NT2/D1 (cell line): ENCODE measurements around the gene COL23A1.

Source experiments
- DNase-seq: peaks from one replicate; pipeline ENCODE4 v3.0.0-alpha.2; 2011; ENCODE audit warnings: low read depth, low spot score
- H3K27me3 ChIP-seq: 2 replicates; pipeline ENCODE4 v1.6.0; 2011; ENCODE audit warnings: mild to moderate bottlenecking; ENCODE audit not compliant: insufficient read length, insufficient read depth
- H3K36me3 ChIP-seq: 2 replicates; pipeline ENCODE4 v1.6.1; 2011; ENCODE audit warnings: mild to moderate bottlenecking, low read length, mixed read lengths; ENCODE audit not compliant: insufficient read depth, insufficient read length
- H3K4me1 ChIP-seq: 2 replicates; pipeline ENCODE4 v1.5.1; 2011; ENCODE audit not compliant: insufficient read depth, insufficient read length
- H3K4me3 ChIP-seq: 2 replicates; pipeline ENCODE4 v1.5.1; 2011; ENCODE audit warnings: low read depth; ENCODE audit not compliant: insufficient read length
- H3K9ac ChIP-seq: 2 replicates; pipeline ENCODE4 v1.6.0; 2011; ENCODE audit warnings: low read depth; ENCODE audit not compliant: insufficient read length
- H3K9me3 ChIP-seq: 2 replicates; pipeline ENCODE4 v1.5.1; 2011; ENCODE audit warnings: mild to moderate bottlenecking, low read length; ENCODE audit not compliant: insufficient read depth
- SUZ12 ChIP-seq: IDR thresholded peaks from 2 replicates; pipeline ENCODE4 v1.6.1; 2011; ENCODE audit not compliant: insufficient read length, insufficient read depth; ENCODE audit errors: extremely low read depth
- YY1 ChIP-seq: IDR thresholded peaks from 2 replicates; pipeline ENCODE4 v1.6.1; 2011; ENCODE audit not compliant: insufficient read length, insufficient read depth
- ZNF274 ChIP-seq: IDR thresholded peaks from 2 replicates; pipeline ENCODE4 v1.6.1; 2011; ENCODE audit warnings: mild to moderate bottlenecking, low read depth, low read length

The COL23A1 gene

GRCh38 chr5:178398901-178399700 is 191.1 kb downstream of the COL23A1 start:
- Histone ChIP-seq H3K4me3 (no peak overlapping the region), H3K27me3 (no peaks in the 10 kb centered on the region), H3K9ac (no peak overlapping the region), H3K36me3 (no peaks in the 10 kb centered on the region), H3K9me3 (no peaks in the 10 kb centered on the region), H3K4me1 (peaks cover 5% of the 10 kb centered on the region)
- DNase-seq = no peak
- TF ChIP-seq ZNF274 (no peak), YY1 (no peak), SUZ12 (no peak)

GRCh38 chr5:178396796-178397720 is 193.1 kb downstream of the COL23A1 start:
- Histone ChIP-seq H3K9ac (no peak overlapping the region), H3K9me3 (no peaks in the 10 kb centered on the region), H3K36me3 (no peaks in the 10 kb centered on the region), H3K4me3 (no peak overlapping the region), H3K27me3 (no peaks in the 10 kb centered on the region), H3K4me1 (peaks cover 7% of the 10 kb centered on the region)
- no peak for DNase-seq
- no peak for TF ChIP-seq YY1
- TF ChIP-seq SUZ12 = no peak

GRCh38 chr5:178394074-178394473 is 196.1 kb downstream of the COL23A1 start:
- Histone ChIP-seq H3K9ac (no peak overlapping the region), H3K4me3 (no peak overlapping the region)

GRCh38 chr5:178392931-178393394 is 197.2 kb downstream of the COL23A1 start:
- Histone ChIP-seq H3K4me3 (no peak overlapping the region), H3K9ac (no peak overlapping the region), H3K9me3 (no peaks in the 10 kb centered on the region), H3K36me3 (no peaks in the 10 kb centered on the region), H3K27me3 (no peaks in the 10 kb centered on the region), H3K4me1 (peaks cover 2% of the 10 kb centered on the region)
- TF ChIP-seq ZNF274 = no peak
- no peak for TF ChIP-seq YY1
- TF ChIP-seq SUZ12 = no peak
- DNase-seq = no peak

More at GRCh38 chr5:178394074-178394473, 196.1 kb downstream of the COL23A1 start:
- Histone ChIP-seq H3K9me3 (no peaks in the 10 kb centered on the region), H3K27me3 (no peaks in the 10 kb centered on the region), H3K4me1 (peaks cover 7% of the 10 kb centered on the region), H3K36me3 (no peaks in the 10 kb centered on the region)
- DNase-seq = no peak
- TF ChIP-seq SUZ12 = no peak
- TF ChIP-seq ZNF274 = no peak
- no peak for TF ChIP-seq YY1

- no peaks in the 10 kb centered on the region for H3K36me3 ChIP-seq
- no peak for DNase-seq
- H3K9ac ChIP-seq = no peak overlapping the region
- no peak for TF ChIP-seq YY1
- no peak for TF ChIP-seq ZNF274
- H3K9me3 ChIP-seq = no peaks in the 10 kb centered on the region
- no peaks in the 10 kb centered on the region for H3K27me3 ChIP-seq
- H3K4me1 ChIP-seq = peaks cover 4% of the 10 kb centered on the region
- no peak overlapping the region for H3K4me3 ChIP-seq
Measured at GRCh38 chr5:178392386-178392785, 197.8 kb downstream of the COL23A1 start.

- Histone ChIP-seq H3K9ac (no peak overlapping the region), H3K9me3 (no peaks in the 10 kb centered on the region), H3K36me3 (no peaks in the 10 kb centered on the region), H3K4me3 (no peak overlapping the region), H3K4me1 (peaks cover 9% of the 10 kb centered on the region), H3K27me3 (no peaks in the 10 kb centered on the region)
- DNase-seq = no peak
- no peak for TF ChIP-seq ZNF274
- TF ChIP-seq YY1 = no peak
- no peak for TF ChIP-seq SUZ12
Measured at GRCh38 chr5:178391480-178391879, 198.7 kb downstream of the COL23A1 start.

- Histone ChIP-seq H3K9ac (no peak overlapping the region), H3K36me3 (no peaks in the 10 kb centered on the region), H3K4me1 (peaks cover 12% of the 10 kb centered on the region), H3K9me3 (no peaks in the 10 kb centered on the region), H3K4me3 (no peak overlapping the region), H3K27me3 (no peaks in the 10 kb centered on the region)
- no peak for DNase-seq
- no peak for TF ChIP-seq SUZ12
- TF ChIP-seq ZNF274 = no peak
- TF ChIP-seq YY1 = no peak
Measured at GRCh38 chr5:178389796-178390195, 200.4 kb downstream of the COL23A1 start.
